Nephron (organoid): ENCODE measurements around the gene BAG3.

Experiments
- H3K27ac Mint-ChIP-seq, 3 experiments: 2 replicates each; pipeline ENCODE4 v1.8.0; 2020; ENCODE audit warnings: mixed read lengths in 3 of 3, mild to moderate bottlenecking in 2 of 3, moderate library complexity in 1 of 3
- H3K27me3 Mint-ChIP-seq: 2 replicates; pipeline ENCODE4 v1.8.0; 2021; ENCODE audit warnings: low read depth, mild to moderate bottlenecking, moderate library complexity, mixed read lengths
- H3K36me3 Mint-ChIP-seq: 2 replicates; pipeline ENCODE4 v1.8.0; 2020; ENCODE audit warnings: low read depth, mixed read lengths
- H3K4me1 Mint-ChIP-seq: 2 replicates; pipeline ENCODE4 v1.8.0; 2020; ENCODE audit warnings: mixed read lengths
- H3K4me3 Mint-ChIP-seq, 3 experiments: 2 replicates each; pipeline ENCODE4 v1.8.0; 2020; ENCODE audit warnings: mild to moderate bottlenecking in 3 of 3, mixed read lengths in 3 of 3, moderate library complexity in 2 of 3
- H3K9me3 Mint-ChIP-seq: 2 replicates; pipeline ENCODE4 v1.8.0; 2020; ENCODE audit warnings: mixed read lengths
- CTCF ChIP-seq, 3 experiments: fragments of 200-600 bp; sonication (generic); IDR thresholded peaks; one replicate each; pipeline ENCODE4 v1.5.0; 2021; ENCODE audit warnings: antibody characterized with exemption in 3 of 3; ENCODE audit not compliant: unreplicated experiment in 3 of 3

BAG3 gene

GRCh38 chr10:119694608-119695007, 43.4 kb downstream of the BAG3 start:
- Mint-ChIP-seq H3K27ac (no peak overlapping the region), H3K27me3 (no peaks in the 10 kb centered on the region), H3K36me3 (no peaks in the 10 kb centered on the region), H3K4me1 (no peaks in the 10 kb centered on the region), H3K4me3 (no peak overlapping the region), H3K9me3 (peaks cover 2% of the 10 kb centered on the region)
- no peak for TF ChIP-seq CTCF (IDR thresholded peaks at IDR 0.05; ENCODE audit: unreplicated experiment in 3 of 3)

GRCh38 chr10:119700321-119700954, 49.3 kb downstream of the BAG3 start:
- TF ChIP-seq CTCF (IDR thresholded peaks at IDR 0.05; ENCODE audit: unreplicated experiment in 3 of 3) = no peak
- H3K36me3 Mint-ChIP-seq = no peaks in the 10 kb centered on the region
- peaks cover 2% of the 10 kb centered on the region for H3K9me3 Mint-ChIP-seq
- H3K27me3 Mint-ChIP-seq = no peaks in the 10 kb centered on the region
- no peaks in the 10 kb centered on the region for H3K4me1 Mint-ChIP-seq
- H3K4me3 Mint-ChIP-seq = no peak overlapping the region
- H3K27ac Mint-ChIP-seq = no peak overlapping the region

GRCh38 chr10:119701861-119702260, 50.7 kb downstream of the BAG3 start:
- Mint-ChIP-seq H3K27ac (no peak overlapping the region), H3K27me3 (no peaks in the 10 kb centered on the region), H3K36me3 (no peaks in the 10 kb centered on the region), H3K9me3 (peaks cover 7% of the 10 kb centered on the region), H3K4me3 (no peak overlapping the region), H3K4me1 (peaks cover 4% of the 10 kb centered on the region)
- no peak for TF ChIP-seq CTCF (IDR thresholded peaks at IDR 0.05; ENCODE audit: unreplicated experiment in 3 of 3)

DNA sequence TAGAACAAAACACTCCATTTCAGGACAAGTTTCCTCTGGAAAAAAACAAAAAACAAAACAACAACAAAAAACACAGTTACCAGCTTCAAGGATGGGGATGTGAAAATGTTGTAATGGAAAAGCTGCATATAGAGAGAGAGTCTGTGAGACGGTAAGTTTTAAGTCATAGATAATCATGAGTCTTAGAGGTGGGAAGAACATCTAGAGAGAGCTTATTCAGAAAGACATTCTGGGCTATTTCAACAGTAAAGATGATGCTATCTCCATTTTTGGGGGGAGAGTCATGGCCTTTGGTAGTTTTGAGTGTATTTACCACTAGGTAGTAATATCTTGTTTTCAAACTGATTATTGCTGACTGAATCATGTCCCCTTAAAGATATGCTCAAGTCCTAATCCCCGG, 51.4 kb downstream of the BAG3 start:
- Mint-ChIP-seq H3K27ac (no peak overlapping the region), H3K4me3 (no peak overlapping the region), H3K27me3 (no peaks in the 10 kb centered on the region), H3K9me3 (peaks cover 11% of the 10 kb centered on the region), H3K4me1 (peaks cover 6% of the 10 kb centered on the region), H3K36me3 (no peaks in the 10 kb centered on the region)
- TF ChIP-seq CTCF (IDR thresholded peaks at IDR 0.05; ENCODE audit: unreplicated experiment in 3 of 3) = no peak

DNA sequence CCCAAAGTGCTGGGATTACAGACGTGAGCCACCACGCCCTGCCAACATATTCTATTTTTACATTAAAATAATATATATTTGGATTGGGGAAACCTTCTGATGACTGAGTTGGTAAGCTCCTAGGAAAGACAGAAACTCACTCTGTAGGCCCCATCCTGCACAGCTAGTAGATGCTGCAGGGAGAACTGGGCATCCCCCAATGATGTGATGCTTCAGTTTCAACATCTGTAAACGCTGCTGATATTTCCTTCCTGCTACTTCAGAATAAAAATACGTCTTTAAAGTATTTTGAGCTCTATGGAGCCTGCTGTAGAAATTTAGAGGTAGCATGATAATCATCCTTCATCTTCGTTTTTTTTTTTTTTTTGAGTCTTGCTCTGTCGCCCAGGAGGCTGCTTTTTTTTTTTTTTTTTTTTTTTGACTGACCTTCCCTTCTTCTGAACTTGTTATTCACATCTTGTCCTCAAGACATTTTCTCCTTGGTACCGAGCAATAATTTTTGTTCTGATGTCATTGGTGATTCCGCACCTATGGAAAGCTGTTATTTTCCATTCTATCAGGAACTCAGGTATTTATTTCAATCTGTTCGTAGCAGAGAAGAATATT, 52.8 kb downstream of the BAG3 start:
- Mint-ChIP-seq H3K27ac (no peak overlapping the region), H3K4me1 (peaks cover 6% of the 10 kb centered on the region), H3K4me3 (no peak overlapping the region), H3K36me3 (no peaks in the 10 kb centered on the region), H3K27me3 (no peaks in the 10 kb centered on the region), H3K9me3 (peaks cover 9% of the 10 kb centered on the region)
- no peak for TF ChIP-seq CTCF (IDR thresholded peaks at IDR 0.05; ENCODE audit: unreplicated experiment in 3 of 3)

- no peaks in the 10 kb centered on the region for H3K27me3 Mint-ChIP-seq
- peaks cover 10% of the 10 kb centered on the region for H3K9me3 Mint-ChIP-seq
- H3K4me3 Mint-ChIP-seq = no peak overlapping the region
- no peak for TF ChIP-seq CTCF (IDR thresholded peaks at IDR 0.05; ENCODE audit: unreplicated experiment in 3 of 3)
- H3K36me3 Mint-ChIP-seq = no peaks in the 10 kb centered on the region
- H3K27ac Mint-ChIP-seq = no peak overlapping the region
- peaks cover 6% of the 10 kb centered on the region for H3K4me1 Mint-ChIP-seq
Observed at GRCh38 chr10:119705434-119705831, 54.3 kb downstream of the BAG3 start.
